NB4 (cell line): ENCODE results near the gene JAK2.

Experiments used
- POLR2A ChIP-seq: IDR thresholded peaks from 2 replicates; pipeline ENCODE4 v1.6.1; 2011; ENCODE audit warnings: mild to moderate bottlenecking; ENCODE audit not compliant: insufficient read length; ENCODE audit errors: extremely low read depth
- TF ChIP-seq, protein P1 (sequence below): IDR thresholded peaks from one replicate; pipeline ENCODE4 v1.5.1; 2012; ENCODE audit warnings: low read depth, low read length
- TF ChIP-seq, protein P2 (sequence below): IDR thresholded peaks from 2 replicates; pipeline ENCODE4 v1.6.1; 2011; ENCODE audit warnings: low read depth, low read length

DNA sequence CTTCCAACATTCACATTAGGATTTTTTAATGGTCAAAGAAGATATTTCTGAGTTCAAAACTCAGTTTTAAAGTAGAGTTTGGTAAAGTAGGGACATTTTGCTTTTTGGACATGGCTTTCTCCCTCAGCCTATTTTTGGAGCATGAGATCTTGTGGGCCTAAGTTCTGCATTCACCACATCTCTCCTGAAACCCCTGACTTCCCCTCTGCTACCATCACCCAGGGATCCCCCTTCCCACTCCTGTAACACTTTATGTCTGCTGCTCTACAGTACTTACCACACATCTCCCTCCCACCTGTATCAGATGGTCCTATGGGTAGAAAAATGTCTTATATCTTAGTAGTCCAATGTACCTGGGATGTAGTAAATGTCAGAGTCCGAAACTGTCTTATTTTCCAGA is 48.2 kb upstream of the JAK2 start:
- TF ChIP-seq, protein P1, sequence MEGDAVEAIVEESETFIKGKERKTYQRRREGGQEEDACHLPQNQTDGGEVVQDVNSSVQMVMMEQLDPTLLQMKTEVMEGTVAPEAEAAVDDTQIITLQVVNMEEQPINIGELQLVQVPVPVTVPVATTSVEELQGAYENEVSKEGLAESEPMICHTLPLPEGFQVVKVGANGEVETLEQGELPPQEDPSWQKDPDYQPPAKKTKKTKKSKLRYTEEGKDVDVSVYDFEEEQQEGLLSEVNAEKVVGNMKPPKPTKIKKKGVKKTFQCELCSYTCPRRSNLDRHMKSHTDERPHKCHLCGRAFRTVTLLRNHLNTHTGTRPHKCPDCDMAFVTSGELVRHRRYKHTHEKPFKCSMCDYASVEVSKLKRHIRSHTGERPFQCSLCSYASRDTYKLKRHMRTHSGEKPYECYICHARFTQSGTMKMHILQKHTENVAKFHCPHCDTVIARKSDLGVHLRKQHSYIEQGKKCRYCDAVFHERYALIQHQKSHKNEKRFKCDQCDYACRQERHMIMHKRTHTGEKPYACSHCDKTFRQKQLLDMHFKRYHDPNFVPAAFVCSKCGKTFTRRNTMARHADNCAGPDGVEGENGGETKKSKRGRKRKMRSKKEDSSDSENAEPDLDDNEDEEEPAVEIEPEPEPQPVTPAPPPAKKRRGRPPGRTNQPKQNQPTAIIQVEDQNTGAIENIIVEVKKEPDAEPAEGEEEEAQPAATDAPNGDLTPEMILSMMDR = no peak
- TF ChIP-seq POLR2A = no peak
- TF ChIP-seq, protein P2, sequence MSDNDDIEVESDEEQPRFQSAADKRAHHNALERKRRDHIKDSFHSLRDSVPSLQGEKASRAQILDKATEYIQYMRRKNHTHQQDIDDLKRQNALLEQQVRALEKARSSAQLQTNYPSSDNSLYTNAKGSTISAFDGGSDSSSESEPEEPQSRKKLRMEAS = no peak
